Measurements from ENCODE around the gene CRIM1. TPM values are rescaled to one million over a fixed set of nuclear protein-coding genes. Genes with fewer than 3 reads are reported as not detected.

The CRIM1 gene
- total RNA-seq, 1 experiment from 2014 or later: 27.6 TPM

DNA sequence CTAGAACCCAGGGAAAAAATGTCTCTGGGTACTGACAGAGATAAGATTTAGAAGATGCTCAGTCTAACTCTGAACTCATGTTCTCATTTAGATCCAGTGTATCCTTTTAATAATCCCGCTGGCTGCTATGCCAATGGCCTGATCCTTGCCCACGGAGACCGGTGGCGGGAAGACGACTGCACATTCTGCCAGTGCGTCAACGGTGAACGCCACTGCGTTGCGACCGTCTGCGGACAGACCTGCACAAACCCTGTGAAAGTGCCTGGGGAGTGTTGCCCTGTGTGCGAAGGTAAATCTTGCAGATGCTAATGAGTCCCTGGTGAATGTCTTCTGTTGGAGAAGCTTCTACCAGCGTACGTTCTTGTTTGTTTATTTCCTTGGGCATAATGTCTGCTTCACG, 123.8 kb downstream of the CRIM1 start:
- Histone ChIP-seq H3K27ac (ENCODE audit: insufficient read length, low read depth, low read length) (no peak overlapping the region), H4K5ac (ENCODE audit: insufficient read length, low read depth, low read length) (no peak overlapping the region), H3K4me2 (ENCODE audit: insufficient read depth, insufficient read length, low read length) (no peak overlapping the region), H3K14ac (ENCODE audit: insufficient read depth, low read length) (no peak overlapping the region), H4K91ac (ENCODE audit: insufficient read length, low read depth, low read length) (no peak overlapping the region), H3K18ac (ENCODE audit: insufficient read length, low read depth, low read length) (no peak overlapping the region), H3K79me2 (ENCODE audit: insufficient read depth, low read length) (no peaks in the 10 kb centered on the region), H4K20me1 (ENCODE audit: control insufficient read depth, insufficient read depth, insufficient read length) (no peaks in the 10 kb centered on the region), H2BK5ac (ENCODE audit: insufficient read length, low read length) (no peak overlapping the region), H3K23ac (ENCODE audit: insufficient read length, low read depth, low read length) (no peak overlapping the region), H2BK15ac (ENCODE audit: low read depth, low read length) (no peak overlapping the region), H2BK20ac (ENCODE audit: low read depth, low read length, poor library complexity, severe bottlenecking) (no peak overlapping the region), H3K56ac (ENCODE audit: insufficient read length, low read depth, low read length) (no peak overlapping the region), H2AK5ac (ENCODE audit: insufficient read length, low read length) (no peak overlapping the region), H4K8ac (replicated peaks; ENCODE audit: insufficient read length, low read depth, low read length) (no peak overlapping the region), H3K23me2 (ENCODE audit: insufficient read length, low read depth, low read length, poor library complexity, severe bottlenecking) (no peaks in the 10 kb centered on the region), H2AFZ (ENCODE audit: low read length) (no peak overlapping the region), H2BK12ac (ENCODE audit: insufficient read length, low read depth, low read length) (no peak overlapping the region), H3K27me3 (ENCODE audit: insufficient read depth, low read length) (no peaks in the 10 kb centered on the region), H2BK120ac (ENCODE audit: low read depth, low read length, poor library complexity, severe bottlenecking) (no peak overlapping the region), H3T11ph (ENCODE audit: low read length) (no peak overlapping the region), H3K9ac (ENCODE audit: extremely low read depth, insufficient read length, low read length) (no peak overlapping the region), H3K9me3 (ENCODE audit: control insufficient read depth, low read depth, low read length) (peaks cover 4% of the 10 kb centered on the region), H3K4me1 (ENCODE audit: insufficient read depth, low read length) (no peaks in the 10 kb centered on the region), H3K4ac (ENCODE audit: low read depth, low read length) (no peak overlapping the region), H3K79me1 (ENCODE audit: insufficient read depth, low read depth, low read length, poor library complexity, severe bottlenecking) (no peaks in the 10 kb centered on the region)
- H3K27me3 Mint-ChIP-seq (ENCODE audit: low read depth): no peaks in the 10 kb centered on the region
- H3K4me1 Mint-ChIP-seq: peaks cover 2 to 7% of the 10 kb centered on the region in 2 experiments; a peak in 1 of 4 replicates
- H3K36me3 Mint-ChIP-seq (ENCODE audit: insufficient read depth in 1 of 3, low read depth in 3 of 3): peaks cover 43 to 89% (median 67%) of the 10 kb centered on the region in 3 experiments
- H3K4me3 Mint-ChIP-seq: no peak overlapping the region
- peaks cover 8 to 14% of the 10 kb centered on the region in 2 experiments for H3K9me3 Mint-ChIP-seq
- DNase-seq: no peak
- TF ChIP-seq, protein P1, sequence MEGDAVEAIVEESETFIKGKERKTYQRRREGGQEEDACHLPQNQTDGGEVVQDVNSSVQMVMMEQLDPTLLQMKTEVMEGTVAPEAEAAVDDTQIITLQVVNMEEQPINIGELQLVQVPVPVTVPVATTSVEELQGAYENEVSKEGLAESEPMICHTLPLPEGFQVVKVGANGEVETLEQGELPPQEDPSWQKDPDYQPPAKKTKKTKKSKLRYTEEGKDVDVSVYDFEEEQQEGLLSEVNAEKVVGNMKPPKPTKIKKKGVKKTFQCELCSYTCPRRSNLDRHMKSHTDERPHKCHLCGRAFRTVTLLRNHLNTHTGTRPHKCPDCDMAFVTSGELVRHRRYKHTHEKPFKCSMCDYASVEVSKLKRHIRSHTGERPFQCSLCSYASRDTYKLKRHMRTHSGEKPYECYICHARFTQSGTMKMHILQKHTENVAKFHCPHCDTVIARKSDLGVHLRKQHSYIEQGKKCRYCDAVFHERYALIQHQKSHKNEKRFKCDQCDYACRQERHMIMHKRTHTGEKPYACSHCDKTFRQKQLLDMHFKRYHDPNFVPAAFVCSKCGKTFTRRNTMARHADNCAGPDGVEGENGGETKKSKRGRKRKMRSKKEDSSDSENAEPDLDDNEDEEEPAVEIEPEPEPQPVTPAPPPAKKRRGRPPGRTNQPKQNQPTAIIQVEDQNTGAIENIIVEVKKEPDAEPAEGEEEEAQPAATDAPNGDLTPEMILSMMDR (conservative IDR thresholded peaks at IDR 0.05): no peak
- peak overlapping the region in 2 of 3 experiments; percentile 22 to 30; a peak in 4 of 7 replicates for H3K27ac Mint-ChIP-seq
- WGBS (ENCODE audit: extremely low coverage, insufficient read length, low lambda C conversion rate): no CpG with 5 or more reads among the region's 16 CpGs
